WERI-Rb-1 (cell line): ENCODE data around the gene GDF15.
"Not testable (repeated sequence)": the region's sequence is repeated elsewhere in the genome, so short reads cannot be mapped to it uniquely, and the experiment has no call there.

Experiments
- DNase-seq: peaks from one replicate; pipeline ENCODE4 v3.0.0-alpha.2; 2020
- H3K27ac ChIP-seq: fragments of 250-450 bp; sonication (Bioruptor Pico); 2 replicates; pipeline ENCODE4 v1.5.1; 2020; ENCODE audit warnings: mild to moderate bottlenecking, moderate library complexity
- H3K27me3 ChIP-seq: fragments of 250-450 bp; sonication (Bioruptor Pico); 2 replicates; pipeline ENCODE4 v1.5.1; 2021; ENCODE audit warnings: mild to moderate bottlenecking, low read depth, moderate library complexity; ENCODE audit not compliant: insufficient read depth, severe bottlenecking
- H3K36me3 ChIP-seq: fragments of 250-450 bp; sonication (Bioruptor Pico); 2 replicates; pipeline ENCODE4 v1.5.1; 2020; ENCODE audit warnings: mild to moderate bottlenecking, moderate library complexity
- H3K4me3 ChIP-seq: 2 replicates; pipeline ENCODE4 v1.5.1; 2011; ENCODE audit warnings: low read depth, mild to moderate bottlenecking, control low read depth, low read length
- H3K9me3 ChIP-seq: fragments of 250-450 bp; sonication (Bioruptor Pico); 2 replicates; pipeline ENCODE4 v1.5.1; 2021; ENCODE audit warnings: mild to moderate bottlenecking, moderate library complexity; ENCODE audit not compliant: severe bottlenecking
- CTCF ChIP-seq: IDR thresholded peaks from 2 replicates; pipeline ENCODE4 v1.5.1; 2011; ENCODE audit warnings: low read depth, mild to moderate bottlenecking, control low read depth, inconsistent platforms, low read length

Gene GDF15

GRCh38 chr19:18399008-18399407 is 13.1 kb downstream of the GDF15 start:
- no peak for DNase-seq
- H3K27ac ChIP-seq, result no peak overlapping the region
- no peak for TF ChIP-seq CTCF
- no peak overlapping the region for H3K4me3 ChIP-seq
- H3K9me3 ChIP-seq, result no peaks in the 10 kb centered on the region
- no peaks in the 10 kb centered on the region for H3K36me3 ChIP-seq
- H3K27me3 ChIP-seq, result no peaks in the 10 kb centered on the region

- DNase-seq, result no peak
- Histone ChIP-seq H3K9me3 (no peaks in the 10 kb centered on the region), H3K36me3 (no peaks in the 10 kb centered on the region), H3K27me3 (no peaks in the 10 kb centered on the region), H3K27ac (no peak overlapping the region), H3K4me3 (no peak overlapping the region)
- peak; percentile 29 for TF ChIP-seq CTCF
These were observed 15.7 kb downstream of the GDF15 start for GRCh38 chr19:18401580-18402112.

GRCh38 chr19:18402455-18403248 is 16.7 kb downstream of the GDF15 start:
- not testable (repeated sequence) for DNase-seq, H3K9me3 ChIP-seq, H3K36me3 ChIP-seq, H3K4me3 ChIP-seq, H3K27ac ChIP-seq, H3K27me3 ChIP-seq

- not testable (repeated sequence) for H3K4me3 ChIP-seq, H3K9me3 ChIP-seq, H3K27ac ChIP-seq, DNase-seq, H3K36me3 ChIP-seq, H3K27me3 ChIP-seq
These were observed 19.8 kb downstream of the GDF15 start for GRCh38 chr19:18405754-18406153.

GRCh38 chr19:18406749-18407148 is 20.8 kb downstream of the GDF15 start:
- TF ChIP-seq CTCF, result no peak
- Histone ChIP-seq H3K4me3 (no peak overlapping the region), H3K36me3 (no peaks in the 10 kb centered on the region), H3K9me3 (no peaks in the 10 kb centered on the region), H3K27ac (no peak overlapping the region), H3K27me3 (no peaks in the 10 kb centered on the region)
- no peak for DNase-seq

GRCh38 chr19:18408053-18408476 is 22.1 kb downstream of the GDF15 start:
- no peak overlapping the region for H3K27ac ChIP-seq
- no peak for DNase-seq
- H3K27me3 ChIP-seq, result no peaks in the 10 kb centered on the region
- H3K9me3 ChIP-seq, result no peaks in the 10 kb centered on the region
- peak; percentile 76 for TF ChIP-seq CTCF
- no peaks in the 10 kb centered on the region for H3K36me3 ChIP-seq
- H3K4me3 ChIP-seq, result no peak overlapping the region
